Measurements from ENCODE around the gene DDX54.

Gene DDX54

GRCh38 chr12:113185180-113186032, at the start of gene DDX54, which contains the start of gene RITA1:
Gene DDX54 (minus strand): TSS chr12:113185478. CDS start chr12:113185451, 27 bp downstream.
Gene RITA1 (plus strand): TSS chr12:113185721. CDS start chr12:113186747, 1,026 bp downstream.
- DNase-seq: peak; percentile 43

- DNase-seq: no peak
Measured at GRCh38 chr12:113234483-113234882, 49.2 kb upstream of the DDX54 start.

GRCh38 chr12:113233967-113234366, 48.7 kb upstream of the DDX54 start:
- no peak for DNase-seq

GRCh38 chr12:113232840-113233585, 47.7 kb upstream of the DDX54 start:
- peak; percentile 89 for DNase-seq

DNA sequence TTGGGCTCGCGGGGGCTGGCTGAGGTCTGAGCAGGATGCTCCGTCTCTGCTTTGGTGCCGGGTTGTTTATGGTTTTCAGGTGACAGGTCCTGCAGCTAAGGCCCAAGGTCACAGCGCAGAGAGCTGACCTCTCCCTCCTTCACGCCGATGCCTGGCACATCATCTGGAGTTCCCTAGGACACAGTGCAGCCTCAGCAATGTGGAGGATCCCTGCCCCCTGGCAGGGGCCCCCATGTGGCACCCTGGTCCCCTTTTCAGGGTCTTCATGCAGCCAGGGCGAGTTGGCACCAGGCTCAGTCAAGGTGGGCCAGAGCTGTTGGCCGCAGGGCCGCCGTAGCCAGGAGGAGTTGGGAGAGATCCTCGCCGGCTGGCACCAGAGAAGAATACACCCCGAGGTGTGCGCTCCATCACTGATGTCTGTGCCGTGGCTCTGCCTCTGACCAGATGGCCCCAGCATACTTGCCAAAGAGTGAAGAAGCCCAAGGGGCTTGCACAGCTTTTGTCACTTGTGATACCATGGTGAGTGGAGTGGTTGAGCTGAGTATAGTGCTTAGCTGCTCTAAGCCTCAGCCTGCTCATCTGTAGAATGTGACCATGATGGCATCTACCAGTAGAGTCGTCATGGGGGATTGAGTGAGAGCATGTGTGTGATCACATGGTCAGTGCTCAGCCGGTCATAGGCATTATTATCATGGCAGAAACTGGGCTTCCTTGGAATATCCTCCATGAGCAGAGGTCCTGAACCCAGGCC, 47.0 kb upstream of the DDX54 start:
- DNase-seq: no peak

DNA sequence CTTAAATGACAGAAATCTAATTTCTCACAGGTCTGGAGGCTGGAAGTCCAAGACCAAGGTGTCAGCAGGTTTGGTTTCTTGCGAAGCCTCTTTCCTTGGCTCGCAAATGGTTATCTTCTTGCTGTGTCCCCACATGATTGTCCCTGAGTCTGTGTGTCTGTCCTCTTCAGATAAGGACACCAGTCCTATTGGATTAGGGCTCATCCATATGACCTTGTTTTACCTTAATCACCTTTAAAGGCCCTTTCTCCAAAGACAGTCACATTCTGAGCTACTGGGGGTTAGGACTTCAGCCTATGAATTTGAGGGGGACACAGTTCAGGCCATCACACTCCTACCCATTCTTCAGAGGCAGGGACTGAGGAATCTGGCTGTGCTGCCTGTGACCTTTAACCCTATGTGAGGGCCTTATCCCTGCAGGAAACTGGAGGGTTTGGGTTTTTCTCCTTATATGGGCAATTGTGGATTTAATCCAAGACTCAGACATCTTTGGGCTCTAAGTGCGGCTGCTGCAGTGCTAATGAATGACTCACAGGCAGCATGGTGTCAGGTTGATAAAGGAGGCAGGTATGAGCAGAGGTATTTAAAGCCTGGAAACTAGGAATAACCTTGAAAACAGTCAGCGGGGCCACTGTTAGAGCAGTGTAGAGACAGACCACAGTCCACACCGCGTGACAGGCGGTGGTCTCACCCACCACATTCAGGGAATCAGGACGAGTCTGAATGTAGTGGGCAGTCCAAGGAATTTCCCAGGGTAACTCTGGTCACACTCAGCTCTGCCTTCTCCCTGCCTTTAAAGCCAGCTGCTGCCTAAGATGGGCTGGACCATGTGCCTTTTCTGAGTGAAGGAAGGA, 46.2 kb upstream of the DDX54 start:
- peak; percentile 19 for DNase-seq

- DNase-seq: peak; percentile 19
Measured at GRCh38 chr12:113230315-113231234, 45.3 kb upstream of the DDX54 start.

- DNase-seq: no peak
Measured at GRCh38 chr12:113228394-113229028, 43.2 kb upstream of the DDX54 start.

DNA sequence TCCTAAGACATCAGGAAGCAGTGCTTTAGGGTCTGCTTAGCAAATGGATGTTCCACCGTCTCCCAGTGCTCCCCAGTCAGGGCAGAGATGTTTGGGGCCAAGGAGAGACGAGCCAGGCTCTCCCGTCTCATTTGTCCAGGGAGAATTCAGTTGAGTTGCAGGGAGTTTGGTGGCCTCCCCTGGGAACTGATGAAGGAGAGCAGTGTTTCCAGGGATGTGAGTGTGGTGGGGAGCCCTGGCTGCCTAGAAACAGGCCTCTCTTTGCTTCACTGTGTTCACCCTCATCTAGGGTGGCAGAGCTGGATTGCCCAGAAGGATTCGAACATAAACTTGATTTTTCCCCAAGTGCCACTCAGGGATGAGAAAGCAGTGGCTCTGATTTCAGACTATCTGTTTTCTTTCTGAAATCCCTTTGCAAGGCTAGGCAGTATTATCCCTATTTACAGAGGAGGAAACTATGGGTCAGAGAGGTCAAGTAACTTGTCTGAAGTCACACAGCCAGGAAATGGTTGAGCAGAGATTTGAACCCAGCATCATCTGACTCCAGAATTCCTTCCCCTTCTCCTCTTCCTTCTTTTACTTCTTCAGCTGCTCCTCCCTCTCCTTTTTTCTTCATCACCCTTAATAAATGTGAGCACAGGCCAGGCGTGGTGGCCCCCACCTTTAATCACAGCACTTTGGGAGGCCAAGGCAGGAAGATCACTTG, 42.6 kb upstream of the DDX54 start:
- no peak for DNase-seq

DNA sequence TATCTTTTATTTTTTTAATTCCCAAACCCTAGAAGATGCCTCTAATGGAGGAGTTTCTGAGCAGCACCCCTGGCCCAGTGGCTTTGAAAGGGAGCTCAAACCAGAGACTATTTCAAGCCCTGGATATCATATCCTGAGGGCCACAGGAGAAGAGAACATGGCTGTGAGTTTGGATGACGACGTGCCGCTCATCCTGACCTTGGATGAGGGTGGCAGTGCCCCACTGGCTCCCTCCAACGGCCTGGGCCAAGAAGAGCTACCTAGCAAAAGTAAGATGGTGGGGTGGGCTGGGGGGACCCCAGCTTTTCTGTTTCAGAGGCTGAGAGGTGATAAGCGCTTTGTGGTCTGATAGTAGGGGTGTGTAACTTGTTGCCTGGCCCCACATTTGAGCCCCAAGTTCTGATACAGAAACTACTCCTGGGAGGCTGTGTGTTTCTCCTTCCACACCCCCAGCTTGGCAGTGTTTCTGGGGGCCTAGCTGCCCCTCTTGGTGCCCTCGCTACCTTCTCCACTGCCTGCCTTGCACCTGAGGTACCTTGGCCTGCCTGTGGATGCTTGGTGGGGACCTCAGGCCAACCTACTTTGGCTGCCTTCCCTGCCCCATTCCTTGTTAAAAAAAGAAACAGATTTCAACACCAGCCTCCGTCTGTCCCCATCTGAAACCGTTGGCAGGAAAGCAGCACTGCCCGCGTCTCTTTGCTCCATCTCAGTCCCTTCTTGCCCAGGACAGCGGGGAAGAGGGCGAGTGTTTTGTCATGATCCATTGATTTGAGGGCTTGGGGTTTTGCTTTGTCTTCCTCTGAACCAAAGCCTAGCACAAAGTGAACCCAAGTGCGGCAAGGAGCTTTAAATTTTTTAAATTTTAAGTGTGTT, 41.7 kb upstream of the DDX54 start:
- peak; percentile 12 for DNase-seq

- DNase-seq: no peak
Measured at GRCh38 chr12:113224955-113225354, 39.7 kb upstream of the DDX54 start.

- peak; percentile 72 for DNase-seq
Measured at GRCh38 chr12:113222730-113223531, 37.7 kb upstream of the DDX54 start.

GRCh38 chr12:113221997-113222729, 36.9 kb upstream of the DDX54 start:
- DNase-seq: no peak

DNA sequence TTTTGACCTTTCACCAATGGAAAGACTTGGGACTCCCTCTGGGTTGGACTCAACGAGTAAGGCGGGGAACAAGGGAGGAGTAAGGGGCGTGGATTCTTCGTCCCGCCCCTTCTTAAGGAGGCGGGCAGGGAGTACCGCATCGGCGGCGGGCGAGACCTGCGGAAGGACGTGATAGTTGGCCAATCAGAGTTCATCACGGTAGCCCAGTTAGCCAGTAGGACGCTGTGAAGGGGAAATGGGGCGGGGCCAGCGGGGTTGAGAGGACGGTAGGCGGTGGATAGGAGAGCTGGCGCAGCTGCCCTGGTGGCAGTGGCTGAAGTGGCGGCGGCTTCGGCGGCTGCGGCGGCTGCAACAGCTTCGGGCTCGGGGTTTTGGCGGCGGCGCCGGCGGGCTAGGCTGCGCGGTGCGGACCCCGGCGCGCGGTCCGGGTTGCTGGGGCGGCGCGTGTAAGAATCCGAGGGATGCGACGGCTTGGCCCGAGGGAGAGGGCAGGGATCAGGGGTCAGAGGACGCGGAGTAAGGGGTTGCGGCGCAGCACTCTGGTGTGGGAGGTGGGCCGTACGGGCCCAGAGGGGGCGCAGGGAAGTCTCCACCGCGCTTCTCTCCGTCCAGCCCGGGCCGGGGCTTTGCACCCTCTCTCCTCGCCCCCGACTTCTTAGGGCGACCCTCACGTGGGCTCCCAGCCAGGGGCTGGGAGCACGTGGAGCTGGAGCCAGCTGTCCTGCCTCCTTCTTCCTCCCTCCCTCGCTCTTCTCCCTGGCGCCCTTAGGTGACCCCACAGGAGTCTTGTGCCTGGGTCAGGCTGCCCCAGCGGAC, 36.1 kb upstream of the DDX54 start, which contains the start of gene TPCN1:
Gene TPCN1 (plus strand): TSS at position 284 of the 816 bp plus-strand sequence. CDS start 5,389 bp downstream, outside the sequence.
- DNase-seq: peak; percentile 100

- no peak for DNase-seq
Measured at GRCh38 chr12:113220593-113221180, 35.4 kb upstream of the DDX54 start.

- no peak for DNase-seq
Measured at GRCh38 chr12:113216027-113216426, 30.7 kb upstream of the DDX54 start.
